GM21367 (cell line): ENCODE measurements around the gene ZNF521.

Experiments
- ATAC-seq: cut with Tn5 transposase; IDR thresholded peaks from one replicate; pipeline ENCODE4 v1.9.1; 2021; ENCODE audit not compliant: unreplicated experiment

ZNF521 gene

GRCh38 chr18:25175558-25176517 lies 176.1 kb downstream of the ZNF521 start:
- no peak for ATAC-seq

- ATAC-seq: no peak
Measured at GRCh38 chr18:25174324-25174723, 177.6 kb downstream of the ZNF521 start.

GRCh38 chr18:25171334-25171733 lies 180.6 kb downstream of the ZNF521 start:
- no peak for ATAC-seq

GRCh38 chr18:25170402-25170801 lies 181.6 kb downstream of the ZNF521 start:
- no peak for ATAC-seq

GRCh38 chr18:25169701-25170100 lies 182.3 kb downstream of the ZNF521 start:
- no peak for ATAC-seq

- no peak for ATAC-seq
Measured at GRCh38 chr18:25167612-25168410, 184.2 kb downstream of the ZNF521 start.

- ATAC-seq: no peak
Measured at GRCh38 chr18:25166113-25166512, 185.9 kb downstream of the ZNF521 start.

GRCh38 chr18:25164848-25165811 lies 186.8 kb downstream of the ZNF521 start:
- peak; percentile 89 for ATAC-seq

GRCh38 chr18:25164211-25164847 lies 187.6 kb downstream of the ZNF521 start:
- peak; percentile 46 for ATAC-seq

- ATAC-seq: no peak
Measured at GRCh38 chr18:25153426-25153825, 198.5 kb downstream of the ZNF521 start.

- no peak for ATAC-seq
Measured at GRCh38 chr18:25147877-25148488, 204.0 kb downstream of the ZNF521 start.

- ATAC-seq: no peak
Measured at GRCh38 chr18:25146512-25146910, 205.5 kb downstream of the ZNF521 start.

- ATAC-seq: no peak
Measured at GRCh38 chr18:25145731-25146511, 206.0 kb downstream of the ZNF521 start.

- no peak for ATAC-seq
Measured at GRCh38 chr18:25144820-25145219, 207.1 kb downstream of the ZNF521 start.

GRCh38 chr18:25141886-25142285 lies 210.1 kb downstream of the ZNF521 start:
- no peak for ATAC-seq

- no peak for ATAC-seq
Measured at GRCh38 chr18:25141399-25141798, 210.6 kb downstream of the ZNF521 start.

- ATAC-seq: no peak
Measured at GRCh38 chr18:25140962-25141308, 211.0 kb downstream of the ZNF521 start.

- no peak for ATAC-seq
Measured at GRCh38 chr18:25140124-25140961, 211.6 kb downstream of the ZNF521 start.
